Kidney epithelial cell (primary cell): ENCODE results near the gene SSRP1. TPM values are rescaled to one million over a fixed set of nuclear protein-coding genes. Genes with fewer than 3 reads are reported as not detected.

Experiments used
- DNase-seq: peaks from one replicate; pipeline ENCODE4 v3.0.0-alpha.2; 2010; ENCODE audit warnings: low read depth
- H3K27me3 ChIP-seq: 2 replicates; pipeline ENCODE4 v1.6.0; 2011; ENCODE audit warnings: low read length; ENCODE audit not compliant: control insufficient read depth, insufficient read depth
- H3K36me3 ChIP-seq: 2 replicates; pipeline ENCODE4 v1.5.1; 2011; ENCODE audit warnings: low read length; ENCODE audit not compliant: control insufficient read depth, insufficient read depth
- H3K4me3 ChIP-seq: 2 replicates; pipeline ENCODE4 v1.5.1; 2011; ENCODE audit warnings: low read depth, mild to moderate bottlenecking, control low read depth, low read length
- total RNA-seq: library from RNA; depleted of rRNA; stranded (reverse); fragments of >200 nt; gene quantifications from 2 replicates; pipeline ENCODE4 v1.2.3, GENCODE V29; 2015
- TF ChIP-seq, protein P1 (sequence below): IDR thresholded peaks from 2 replicates; pipeline ENCODE4 v1.5.1; 2011; ENCODE audit warnings: mild to moderate bottlenecking, moderate library complexity, low read length, control low read depth, inconsistent platforms; ENCODE audit not compliant: insufficient read depth, poor library complexity, severe bottlenecking

Gene SSRP1
- total RNA-seq, 1 donor from 2014 or later, result 156 TPM

DNA sequence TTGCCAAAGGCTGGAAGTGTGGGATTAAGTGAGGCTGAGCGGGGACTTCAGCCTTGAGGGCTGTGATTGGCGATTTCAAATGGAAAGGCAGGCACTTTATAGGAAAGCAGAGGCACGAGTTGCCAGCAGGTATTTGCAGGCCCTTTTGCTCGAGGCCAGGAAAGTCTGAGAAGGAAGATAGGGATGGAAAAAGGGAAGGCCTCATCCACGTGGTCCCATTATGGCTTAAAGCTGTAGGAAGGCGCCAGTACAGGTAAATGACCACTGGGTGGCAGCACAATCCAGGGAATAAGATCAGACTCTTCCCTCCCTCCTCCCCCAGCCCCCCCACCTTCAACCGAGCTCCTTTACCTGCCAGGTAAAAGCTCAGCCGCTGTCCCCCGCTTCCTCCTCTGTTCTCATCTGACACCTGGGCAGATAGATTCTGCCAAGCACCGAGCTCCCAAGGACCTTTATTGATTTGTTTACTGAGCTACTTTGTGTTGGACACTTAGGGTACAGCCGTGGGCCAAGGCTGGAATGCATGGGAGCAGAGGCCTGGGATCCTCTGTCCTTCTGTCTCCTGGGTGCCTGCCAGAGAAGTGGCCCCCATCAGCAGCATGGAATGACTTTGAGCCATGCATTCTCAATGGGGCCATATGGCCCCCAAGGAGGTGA lies 10.0 kb upstream of the SSRP1 start:
- no peak for DNase-seq

DNA sequence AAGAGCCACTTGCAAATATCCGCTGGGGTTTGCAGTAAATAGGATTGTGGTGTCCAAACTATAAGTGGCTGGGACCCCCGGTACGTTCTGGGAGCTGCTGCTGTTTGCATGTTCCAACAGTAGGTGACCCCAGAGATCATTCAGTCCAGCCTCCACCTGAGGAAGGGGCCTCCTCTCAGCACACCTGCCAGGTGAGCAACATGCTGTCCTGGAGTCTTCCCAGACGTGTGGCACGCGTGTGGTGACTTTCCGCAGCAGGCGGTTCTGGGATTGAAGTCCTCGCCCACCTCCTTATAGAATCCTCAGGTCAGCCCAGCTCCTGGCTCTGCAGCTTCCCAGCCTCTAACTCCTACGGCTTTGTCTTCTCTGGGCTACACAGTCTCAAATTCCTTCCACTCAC lies 9.1 kb upstream of the SSRP1 start:
- no peaks in the 10 kb centered on the region for H3K36me3 ChIP-seq
- TF ChIP-seq, protein P1, sequence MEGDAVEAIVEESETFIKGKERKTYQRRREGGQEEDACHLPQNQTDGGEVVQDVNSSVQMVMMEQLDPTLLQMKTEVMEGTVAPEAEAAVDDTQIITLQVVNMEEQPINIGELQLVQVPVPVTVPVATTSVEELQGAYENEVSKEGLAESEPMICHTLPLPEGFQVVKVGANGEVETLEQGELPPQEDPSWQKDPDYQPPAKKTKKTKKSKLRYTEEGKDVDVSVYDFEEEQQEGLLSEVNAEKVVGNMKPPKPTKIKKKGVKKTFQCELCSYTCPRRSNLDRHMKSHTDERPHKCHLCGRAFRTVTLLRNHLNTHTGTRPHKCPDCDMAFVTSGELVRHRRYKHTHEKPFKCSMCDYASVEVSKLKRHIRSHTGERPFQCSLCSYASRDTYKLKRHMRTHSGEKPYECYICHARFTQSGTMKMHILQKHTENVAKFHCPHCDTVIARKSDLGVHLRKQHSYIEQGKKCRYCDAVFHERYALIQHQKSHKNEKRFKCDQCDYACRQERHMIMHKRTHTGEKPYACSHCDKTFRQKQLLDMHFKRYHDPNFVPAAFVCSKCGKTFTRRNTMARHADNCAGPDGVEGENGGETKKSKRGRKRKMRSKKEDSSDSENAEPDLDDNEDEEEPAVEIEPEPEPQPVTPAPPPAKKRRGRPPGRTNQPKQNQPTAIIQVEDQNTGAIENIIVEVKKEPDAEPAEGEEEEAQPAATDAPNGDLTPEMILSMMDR, result no peak
- H3K4me3 ChIP-seq, result no peak overlapping the region
- peaks cover 3% of the 10 kb centered on the region for H3K27me3 ChIP-seq
- no peak for DNase-seq

More for the DNA sequence above, 10.0 kb upstream of the SSRP1 start:
- H3K27me3 ChIP-seq, result peaks cover 3% of the 10 kb centered on the region
- TF ChIP-seq, protein P1, result peak; percentile 69
- no peaks in the 10 kb centered on the region for H3K36me3 ChIP-seq
- H3K4me3 ChIP-seq, result no peak overlapping the region

DNA sequence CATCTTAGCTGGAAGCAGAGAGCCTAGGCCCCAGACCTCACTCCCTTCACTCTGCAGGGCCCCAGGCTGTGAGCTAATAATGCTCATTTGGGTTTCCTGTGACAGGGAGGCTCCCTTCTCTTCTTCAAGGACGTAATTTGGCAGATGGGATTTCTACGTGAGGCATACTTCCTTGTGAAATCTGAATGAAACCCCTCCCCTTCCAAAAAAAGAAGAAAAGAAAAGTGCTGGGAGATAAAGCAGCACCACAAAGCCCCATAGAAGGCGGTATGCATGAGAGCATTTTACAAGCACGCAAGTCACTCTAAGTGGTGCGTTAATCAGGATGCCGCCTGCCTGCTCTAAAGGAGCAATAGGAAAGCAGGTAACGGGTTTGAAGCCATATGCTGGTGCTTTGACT lies 8.1 kb upstream of the SSRP1 start:
- Histone ChIP-seq H3K27me3 (peaks cover 6% of the 10 kb centered on the region), H3K4me3 (no peak overlapping the region), H3K36me3 (no peaks in the 10 kb centered on the region)
- TF ChIP-seq, protein P1, result no peak
- no peak for DNase-seq

DNA sequence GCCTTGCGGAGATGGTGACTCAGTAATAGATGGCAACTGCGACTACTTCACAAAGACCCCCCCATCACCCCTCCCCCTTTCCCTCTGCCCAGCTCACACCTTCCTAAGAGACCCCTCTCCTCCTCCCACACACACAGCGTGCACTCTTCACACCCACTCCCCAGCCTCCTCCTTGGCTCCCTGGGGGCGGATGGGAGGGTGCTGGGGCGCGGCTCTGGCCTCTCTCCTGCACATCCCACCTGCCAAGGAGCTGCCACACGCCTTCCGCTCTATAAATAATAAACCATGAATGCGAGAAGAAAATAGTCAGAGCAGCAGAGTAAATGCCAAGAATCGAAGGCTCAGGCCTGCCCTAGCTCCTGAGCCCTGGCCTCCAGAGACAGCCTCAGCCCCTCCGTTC lies 7.0 kb upstream of the SSRP1 start:
- H3K4me3 ChIP-seq, result no peak overlapping the region
- no peaks in the 10 kb centered on the region for H3K36me3 ChIP-seq
- TF ChIP-seq, protein P1, result no peak
- DNase-seq, result no peak
- peaks cover 6% of the 10 kb centered on the region for H3K27me3 ChIP-seq

DNA sequence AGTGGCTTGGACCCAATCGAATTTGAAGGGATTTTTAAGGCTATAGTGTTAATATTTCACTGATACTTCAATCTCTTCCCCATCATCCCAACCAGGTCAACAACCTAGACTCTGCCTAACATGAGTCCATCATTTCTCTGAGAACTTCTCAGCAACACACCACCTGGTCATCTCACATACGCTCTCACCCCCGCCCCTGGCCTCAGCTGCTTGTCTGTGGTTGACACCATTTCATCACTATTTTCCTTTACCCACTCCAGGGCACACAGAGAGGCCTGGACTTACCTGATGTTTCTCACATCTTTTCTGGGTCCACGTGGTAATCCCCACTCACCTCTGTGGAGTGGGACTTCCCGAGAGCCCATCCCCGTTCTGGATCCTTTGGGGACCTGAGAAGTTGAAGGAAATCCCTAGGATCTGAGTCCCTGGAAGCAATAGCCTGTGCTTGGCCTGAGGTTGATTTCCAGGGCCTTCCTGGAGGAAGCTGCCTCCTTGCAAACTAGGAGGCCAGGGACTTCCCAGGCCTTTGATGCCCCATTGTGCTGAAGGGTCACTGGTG lies 5.6 kb upstream of the SSRP1 start:
- Histone ChIP-seq H3K27me3 (peaks cover 6% of the 10 kb centered on the region), H3K36me3 (no peaks in the 10 kb centered on the region), H3K4me3 (no peak overlapping the region)
- no peak for DNase-seq
- TF ChIP-seq, protein P1, result no peak
